Stimulated activated CD4-positive, alpha-beta T cell treated with anti-CD3 and anti-CD28 coated beads, Interleukin-4, amount 100 ng/mL, for 1 hour (primary cell): ENCODE results near the gene APOL4.
"Not testable (repeated sequence)": the region's sequence is repeated elsewhere in the genome, so short reads cannot be mapped to it uniquely, and the experiment has no call there.

Experiments
- DNase-seq: peaks from one replicate; pipeline ENCODE4 v3.0.0-alpha.2; 2020

The APOL4 gene

GRCh38 chr22:36201630-36202319, at the start of gene APOL4:
Gene APOL4 (minus strand): TSS chr22:36201809. CDS start chr22:36201734, 75 bp downstream.
- no peak for DNase-seq

GRCh38 chr22:36250292-36250960, 48.8 kb upstream of the APOL4 start:
- not testable (repeated sequence) for DNase-seq

- no peak for DNase-seq
Observed at GRCh38 chr22:36249160-36249559, 47.6 kb upstream of the APOL4 start.

- no peak for DNase-seq
Observed at GRCh38 chr22:36247955-36248354, 46.3 kb upstream of the APOL4 start.

GRCh38 chr22:36246718-36247117, 45.1 kb upstream of the APOL4 start:
- DNase-seq = no peak

GRCh38 chr22:36245805-36246356, 44.3 kb upstream of the APOL4 start:
- DNase-seq = no peak

- no peak for DNase-seq
Observed at GRCh38 chr22:36244522-36245391, 43.1 kb upstream of the APOL4 start.

GRCh38 chr22:36243986-36244385, 42.4 kb upstream of the APOL4 start:
- DNase-seq = no peak

GRCh38 chr22:36239401-36240171, 38.0 kb upstream of the APOL4 start, which contains the start of gene APOL2:
Gene APOL2 (minus strand): TSS chr22:36239527. CDS start chr22:36233162, 6,365 bp downstream.
- DNase-seq = peak; percentile 84

GRCh38 chr22:36239150-36239400, 37.5 kb upstream of the APOL4 start:
- no peak for DNase-seq

- DNase-seq = no peak
Observed at GRCh38 chr22:36238373-36239149, 37.0 kb upstream of the APOL4 start.

- no peak for DNase-seq
Observed at GRCh38 chr22:36237462-36238372, 36.1 kb upstream of the APOL4 start.

GRCh38 chr22:36236388-36237319, 35.0 kb upstream of the APOL4 start:
- DNase-seq = no peak

GRCh38 chr22:36235585-36235984, 34.0 kb upstream of the APOL4 start:
- DNase-seq = no peak

- DNase-seq = no peak
Observed at GRCh38 chr22:36234919-36235318, 33.3 kb upstream of the APOL4 start.

GRCh38 chr22:36234213-36234612, 32.6 kb upstream of the APOL4 start:
- no peak for DNase-seq

GRCh38 chr22:36233796-36234195, 32.2 kb upstream of the APOL4 start:
- DNase-seq = no peak

GRCh38 chr22:36232715-36233401, 31.2 kb upstream of the APOL4 start:
- DNase-seq = no peak

GRCh38 chr22:36231051-36231450, 29.4 kb upstream of the APOL4 start:
- not testable (repeated sequence) for DNase-seq
